Measurements from ENCODE around the gene TFCP2L1.

TFCP2L1 gene

DNA sequence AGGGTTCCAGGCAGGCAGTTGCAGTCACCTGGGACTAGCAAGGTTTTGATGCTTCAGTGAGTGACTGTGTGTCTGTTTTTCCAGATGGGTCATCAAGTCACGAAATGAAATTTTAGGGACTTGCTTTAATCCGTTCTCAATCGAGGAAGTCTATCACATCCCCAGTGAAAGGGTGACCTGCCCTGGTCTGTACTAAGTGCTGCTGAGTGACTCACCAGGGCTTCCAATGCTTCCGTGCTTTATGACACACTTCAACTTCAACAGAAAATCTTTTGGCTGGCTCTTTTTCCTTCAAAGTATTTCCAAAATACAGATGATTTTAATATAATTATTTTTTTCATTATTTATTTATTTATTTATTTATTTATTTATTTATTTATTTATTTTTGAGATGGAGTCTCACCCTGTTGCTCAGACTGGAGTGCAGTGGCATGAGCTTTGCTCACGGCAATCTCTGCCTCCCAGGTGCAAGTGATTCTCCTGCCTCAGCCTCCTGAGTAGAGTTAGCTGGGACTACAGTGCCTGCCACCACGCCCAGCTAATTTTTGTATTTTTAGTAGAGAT lies 18.4 kb downstream of the TFCP2L1 start:
- DNase-seq (ENCODE audit: low read depth in 2 of 2) = no peak

DNA sequence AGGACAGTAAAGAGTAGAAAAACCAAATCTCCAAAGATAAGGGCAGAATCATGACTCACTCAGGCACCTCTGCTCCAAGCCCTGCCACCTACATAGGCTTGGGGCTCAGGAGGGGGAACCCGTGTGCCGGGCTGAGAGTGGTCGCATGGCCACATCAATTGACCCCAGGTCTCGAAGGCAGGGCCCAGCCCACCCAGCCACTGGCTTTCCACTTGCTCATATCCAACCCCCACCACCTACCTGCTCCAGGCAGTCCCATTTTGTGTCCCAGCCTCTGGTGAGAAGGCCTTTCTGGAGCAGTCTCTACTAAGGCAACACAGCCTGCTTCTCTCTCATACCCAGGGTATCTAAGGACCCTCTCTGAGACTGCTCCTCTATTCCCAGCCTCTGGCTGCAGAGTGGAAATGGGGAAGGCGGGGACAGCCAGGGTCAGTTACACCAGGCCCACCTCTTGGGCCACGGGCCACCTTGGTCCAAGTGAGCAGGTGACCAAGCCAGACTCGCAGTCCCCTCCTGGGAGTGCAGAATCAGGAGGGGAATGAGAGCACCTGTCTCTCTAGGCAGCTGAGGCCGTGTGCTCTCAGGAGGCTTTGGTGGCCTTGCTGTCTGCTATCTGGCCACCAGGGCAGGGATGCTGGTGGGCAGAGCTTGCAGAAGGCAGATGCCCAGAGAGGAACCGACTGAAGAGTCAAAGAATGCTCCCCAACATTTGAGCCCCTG lies 20.8 kb downstream of the TFCP2L1 start:
- DNase-seq (ENCODE audit: low read depth in 2 of 2) = no peak

DNA sequence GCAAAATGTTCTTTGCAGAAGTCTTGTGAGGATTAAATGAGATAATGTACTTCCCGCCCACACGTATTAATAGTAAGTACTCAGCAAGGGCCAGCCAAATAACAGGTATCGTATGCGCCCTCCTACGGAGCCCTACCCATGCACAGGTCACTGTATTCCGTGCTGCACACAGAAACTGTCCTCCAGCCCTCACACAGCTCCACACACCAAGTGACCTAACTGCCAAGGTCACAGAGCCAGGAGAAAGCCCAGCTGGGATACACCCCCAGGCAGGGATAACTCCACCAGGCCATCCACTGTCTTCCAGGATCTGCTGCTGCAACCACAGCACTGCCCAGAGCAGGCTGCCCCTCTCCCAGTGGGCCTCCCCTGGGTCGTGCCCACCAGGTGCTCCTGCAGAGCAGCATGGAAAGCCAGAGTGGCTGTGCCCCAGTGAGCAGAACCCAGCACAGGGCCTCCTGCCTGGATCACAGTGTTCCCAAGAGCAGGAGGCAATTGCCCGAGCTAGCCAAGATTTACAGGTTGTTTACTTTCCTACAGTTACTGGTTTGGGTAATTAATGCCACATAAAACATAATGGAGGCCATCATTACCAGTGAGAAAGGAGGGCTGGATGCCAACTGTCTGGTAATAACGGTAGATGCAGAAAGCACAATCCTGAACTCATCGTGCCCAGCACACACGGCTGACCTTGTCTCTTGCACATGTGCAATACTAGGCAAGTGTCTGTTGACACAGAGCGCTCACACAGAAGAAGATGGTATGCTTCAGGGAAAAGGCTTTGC lies 24.4 kb downstream of the TFCP2L1 start:
- no peak for DNase-seq (ENCODE audit: low read depth in 2 of 2)

DNA sequence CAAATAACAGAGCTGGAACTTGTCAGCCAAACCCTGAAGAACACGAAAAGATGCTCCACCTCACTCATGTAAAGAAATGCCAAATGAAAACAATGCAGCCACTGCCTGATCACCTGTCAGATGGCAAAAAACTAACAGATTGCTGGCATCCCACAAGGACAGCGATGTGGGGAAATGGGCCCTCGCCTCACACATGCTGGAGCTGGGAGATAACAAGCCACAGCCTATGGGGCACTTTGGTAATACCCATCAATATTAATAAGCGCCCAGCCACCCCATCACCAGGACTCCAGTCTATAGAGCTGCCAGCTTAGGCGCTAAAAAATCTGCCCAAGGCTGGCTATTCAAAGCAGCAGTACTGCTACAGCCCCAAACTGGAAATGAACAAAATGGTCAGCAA lies 27.0 kb downstream of the TFCP2L1 start:
- no peak for DNase-seq (ENCODE audit: low read depth in 2 of 2)

DNA sequence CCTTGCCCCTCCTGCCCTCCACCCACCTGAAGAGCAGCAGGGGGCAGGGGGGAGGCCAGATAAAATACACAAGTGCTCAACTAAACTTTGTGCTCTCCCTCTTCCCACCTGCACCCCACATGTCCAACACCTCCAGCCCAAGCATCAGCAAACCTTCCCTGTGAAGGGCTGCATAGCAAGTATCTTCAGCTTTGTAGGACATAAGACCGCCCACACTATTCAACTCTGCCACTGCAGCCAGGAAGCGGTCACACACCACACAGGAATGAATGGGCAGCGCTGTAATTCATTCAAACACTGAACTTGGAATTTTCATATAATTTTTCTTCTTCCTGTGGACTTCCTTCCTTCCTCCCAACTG lies 27.5 kb downstream of the TFCP2L1 start:
- no peak for DNase-seq (ENCODE audit: low read depth in 2 of 2)

DNA sequence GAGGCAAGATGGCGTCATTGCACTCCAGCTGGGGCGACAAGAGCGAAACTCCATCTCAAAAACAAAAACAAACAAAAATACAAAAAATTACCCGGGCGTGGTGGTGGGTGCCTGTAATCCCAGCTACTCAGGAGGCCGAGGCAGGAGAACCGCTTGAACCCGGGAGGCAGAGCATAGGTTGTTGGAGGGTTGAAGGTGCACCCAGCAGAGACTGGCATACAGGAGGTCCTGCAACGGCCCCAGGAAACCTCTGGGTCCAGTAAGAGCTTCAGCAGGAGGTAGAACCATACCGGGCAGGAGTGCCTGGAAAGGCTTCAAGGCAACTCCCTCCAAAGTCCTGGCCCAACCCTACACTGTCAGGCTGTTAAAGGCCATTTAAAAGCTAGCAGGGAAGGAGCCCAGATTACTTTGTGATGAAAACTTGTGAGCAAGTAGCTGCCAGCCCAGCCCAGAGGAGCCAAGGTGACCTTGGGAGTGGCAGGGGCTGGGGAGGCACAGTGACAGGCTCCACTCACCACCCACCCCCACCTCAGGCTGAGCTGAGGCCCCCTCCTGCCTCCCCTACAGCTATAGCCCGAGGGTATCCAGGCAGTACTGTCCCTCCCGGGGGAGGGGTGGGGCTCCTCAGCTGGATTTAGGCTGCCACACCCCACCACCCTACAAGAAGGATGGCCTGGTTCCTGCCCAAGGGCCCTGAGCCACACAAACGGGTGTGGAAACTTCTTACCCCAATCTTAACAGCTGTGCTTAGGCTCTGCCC lies 28.1 kb downstream of the TFCP2L1 start:
- DNase-seq (ENCODE audit: low read depth in 2 of 2) = no peak

DNA sequence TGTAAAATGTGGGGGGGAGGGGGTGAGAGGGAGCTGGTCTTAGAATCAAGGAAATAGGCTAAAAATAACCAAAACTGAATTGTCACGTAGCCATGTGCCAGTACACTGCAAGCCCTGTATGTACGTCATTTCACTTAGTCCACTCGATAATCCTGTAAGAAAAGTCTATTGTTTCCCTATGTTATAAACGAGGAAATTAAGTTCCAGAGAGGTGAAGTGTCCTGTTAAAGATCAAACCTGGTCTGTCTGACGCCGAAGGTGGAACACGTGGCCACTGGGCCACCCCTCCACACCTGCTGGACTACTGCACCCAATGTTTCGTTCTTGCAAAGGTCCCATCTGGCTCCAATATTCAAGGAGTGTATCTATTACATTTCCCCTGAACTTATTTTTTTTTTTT lies 29.6 kb downstream of the TFCP2L1 start:
- no peak for DNase-seq (ENCODE audit: low read depth in 2 of 2)

DNA sequence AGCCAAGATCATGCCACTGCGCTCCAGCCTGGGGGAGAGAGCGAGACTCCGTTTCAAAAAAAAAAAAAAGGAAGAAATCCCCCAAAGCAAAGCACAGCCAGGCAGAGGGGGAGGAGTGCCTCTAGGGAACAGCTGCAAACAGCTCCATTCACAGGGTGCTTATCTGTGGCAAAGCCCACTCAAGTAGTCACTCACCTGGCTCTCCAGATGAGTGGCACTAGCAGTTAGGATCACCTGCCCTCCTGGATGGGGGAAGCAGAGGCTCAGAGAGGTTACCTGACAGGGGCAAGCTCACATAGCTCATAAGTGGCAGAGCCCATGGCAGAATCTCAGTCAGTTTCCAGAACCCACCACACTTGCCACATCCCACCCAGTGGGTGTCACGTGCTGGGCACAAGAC lies 30.3 kb downstream of the TFCP2L1 start:
- DNase-seq (ENCODE audit: low read depth in 2 of 2) = no peak

DNA sequence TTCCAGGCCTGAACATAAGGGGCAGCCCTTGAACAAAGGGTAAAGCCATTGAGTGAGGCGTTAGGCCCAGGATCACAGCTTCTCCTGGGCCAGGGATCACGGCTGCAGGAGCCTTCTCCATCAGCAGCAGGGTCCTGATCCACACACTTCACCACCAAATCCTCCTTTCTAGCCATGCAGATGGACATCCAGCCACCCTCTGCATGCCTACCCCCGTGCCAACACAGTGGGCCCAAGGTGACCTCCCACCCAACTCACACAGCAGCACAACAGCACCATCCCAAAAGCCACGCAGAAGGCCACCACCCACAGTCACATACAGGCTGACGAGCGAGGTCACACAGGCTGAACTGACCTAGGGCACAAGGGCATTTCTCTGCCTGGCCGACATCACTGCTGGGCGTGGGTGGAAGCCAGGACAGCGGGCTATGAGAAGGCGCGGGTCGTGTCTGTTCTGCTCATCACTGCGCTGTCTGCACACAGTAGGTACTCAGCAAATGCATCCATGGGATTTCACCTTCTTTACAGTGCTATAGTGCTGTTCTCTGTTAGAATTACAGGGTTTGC lies 31.2 kb downstream of the TFCP2L1 start:
- no peak for DNase-seq (ENCODE audit: low read depth in 2 of 2)

DNA sequence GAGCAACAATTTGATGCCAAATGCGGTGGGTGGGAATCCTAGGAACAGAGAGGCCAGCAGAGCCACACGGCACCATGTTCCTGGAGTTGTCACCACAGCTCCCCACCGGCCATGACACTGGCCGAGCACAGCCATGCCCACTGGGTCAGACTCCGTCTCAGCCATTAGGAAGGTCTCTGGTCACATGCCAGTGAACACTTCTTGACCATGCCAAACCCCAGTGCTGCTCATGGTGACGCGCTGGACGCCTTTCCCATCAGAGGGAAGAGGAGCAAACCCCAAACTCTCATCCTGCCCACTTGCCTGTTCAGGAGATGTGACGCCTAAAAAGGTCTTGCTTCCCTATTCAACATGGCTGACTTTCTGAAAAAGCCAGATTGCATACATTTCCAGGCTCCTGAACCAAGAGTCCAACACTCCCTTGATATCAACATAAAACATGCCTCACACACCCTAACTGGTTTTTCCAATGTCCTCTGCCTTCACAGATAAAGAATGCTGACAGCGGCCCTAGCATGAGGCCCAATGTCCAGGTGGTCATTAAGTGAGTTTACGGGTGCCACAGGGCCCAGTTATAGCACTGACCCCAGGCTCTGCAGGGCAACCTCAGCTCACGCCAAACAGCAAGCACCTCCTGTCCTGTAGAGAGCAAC lies 31.9 kb downstream of the TFCP2L1 start:
- DNase-seq (ENCODE audit: low read depth in 2 of 2) = no peak

DNA sequence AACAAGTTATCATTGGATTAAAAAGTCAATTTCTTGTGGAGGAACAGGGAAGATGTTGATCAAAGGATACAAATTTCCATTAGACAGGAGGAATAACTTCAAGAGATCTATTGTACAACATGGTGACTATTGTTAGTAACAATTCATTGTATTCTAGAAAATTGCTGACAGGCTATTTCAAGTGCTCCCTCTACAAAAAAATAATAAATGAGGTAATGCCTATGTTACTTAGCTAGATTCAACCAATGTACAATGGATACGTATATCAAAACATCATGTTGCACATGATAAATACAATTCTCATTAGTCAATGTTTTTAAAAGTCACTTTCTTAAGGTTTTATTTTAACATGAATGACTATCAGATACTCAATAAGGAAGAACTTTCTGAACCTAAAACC lies 33.5 kb downstream of the TFCP2L1 start:
- no peak for DNase-seq (ENCODE audit: low read depth in 2 of 2)

DNA sequence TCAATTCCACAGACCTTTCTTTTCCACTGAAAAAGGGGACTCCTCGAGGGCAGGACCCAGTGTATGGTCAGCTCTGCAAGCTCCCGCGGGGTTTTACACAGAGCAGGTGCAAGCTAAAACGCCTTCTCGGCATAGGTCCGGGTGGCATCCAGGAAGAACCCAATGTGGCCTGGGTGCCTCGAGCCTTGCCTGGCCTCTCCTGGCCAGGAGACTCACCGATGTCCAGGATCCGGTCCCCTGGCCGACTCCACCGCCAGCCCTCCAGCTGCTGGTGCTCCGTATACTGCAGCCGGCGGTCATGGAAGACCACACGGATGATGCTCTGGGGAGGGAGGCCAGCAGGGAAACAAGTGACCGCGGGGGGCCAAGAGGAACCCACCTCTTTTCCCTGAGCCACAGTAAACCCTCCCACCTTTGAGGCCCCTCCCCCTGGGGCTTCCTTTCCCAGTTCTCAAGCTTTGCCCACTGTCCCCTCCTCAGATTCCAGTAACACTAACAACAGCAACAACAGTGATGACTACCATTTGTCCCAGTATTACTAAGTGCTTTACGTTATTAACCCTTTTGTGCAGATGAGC lies 36.1 kb downstream of the TFCP2L1 start:
- no peak for DNase-seq (ENCODE audit: low read depth in 2 of 2)

DNA sequence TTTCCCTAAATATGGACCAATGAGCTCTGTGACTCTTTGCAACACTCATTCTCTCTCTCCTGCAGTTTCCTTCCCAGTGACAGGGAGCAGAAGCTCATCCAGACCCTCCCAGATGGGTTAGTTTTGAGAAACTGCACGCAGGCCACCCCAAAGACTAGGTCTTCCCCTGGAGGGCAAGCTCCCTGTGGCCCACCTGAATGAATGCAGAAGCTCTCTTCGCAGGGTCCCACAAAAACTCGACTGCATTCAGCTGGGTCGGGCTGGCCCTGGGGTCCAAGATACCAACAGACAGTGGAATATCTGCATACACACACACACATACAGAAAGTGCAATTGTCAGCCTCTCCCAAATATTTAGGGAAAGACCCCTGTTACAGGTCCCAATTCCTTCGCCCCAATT lies 37.0 kb downstream of the TFCP2L1 start:
- no peak for DNase-seq (ENCODE audit: low read depth in 2 of 2)

DNA sequence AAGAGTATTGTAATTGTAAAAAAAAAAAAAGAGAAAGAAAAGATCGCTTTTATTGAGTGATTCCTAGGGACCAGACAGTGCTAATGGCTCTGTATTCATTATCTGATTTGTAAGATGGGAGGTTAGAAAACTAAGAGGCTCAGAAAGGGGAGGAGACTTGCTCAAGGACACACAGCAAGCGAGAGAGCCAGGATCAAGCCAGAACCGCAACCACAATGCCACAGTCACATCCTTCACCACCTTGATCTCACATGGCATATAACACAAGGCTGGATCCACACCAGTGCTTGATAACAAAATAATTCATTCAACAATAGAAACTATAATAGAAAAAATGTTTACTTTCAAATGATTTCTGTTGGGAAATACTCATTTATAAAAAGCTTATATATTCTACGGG lies 37.5 kb downstream of the TFCP2L1 start:
- DNase-seq (ENCODE audit: low read depth in 2 of 2) = no peak

DNA sequence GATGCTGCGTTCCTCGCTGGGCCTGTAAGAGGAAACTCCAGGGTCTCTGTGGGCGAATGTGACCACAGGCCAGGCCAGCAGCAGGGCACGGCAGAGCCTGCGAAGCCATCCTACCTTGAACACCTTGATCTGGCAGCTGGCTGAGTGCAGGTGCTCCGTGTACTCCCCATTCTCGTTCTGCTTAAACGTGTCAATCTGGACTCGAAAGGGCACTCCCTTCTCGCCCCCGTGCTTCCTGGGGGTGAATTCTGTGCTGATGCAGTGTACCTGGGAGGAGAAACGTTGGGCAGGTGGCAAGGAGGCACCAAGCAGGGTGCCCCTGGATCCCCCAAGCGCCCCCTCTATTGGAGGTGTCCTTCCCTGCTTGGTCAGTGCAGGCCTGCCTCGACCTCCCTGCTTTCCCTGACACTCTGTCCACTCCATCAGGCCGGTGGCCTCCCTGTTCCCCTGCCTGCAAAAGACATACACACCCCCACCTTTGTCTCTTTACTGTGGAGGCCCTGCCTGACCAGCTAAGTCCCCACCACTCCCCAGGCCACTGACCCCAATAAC lies 38.2 kb downstream of the TFCP2L1 start:
- DNase-seq (ENCODE audit: low read depth in 2 of 2) = no peak

DNA sequence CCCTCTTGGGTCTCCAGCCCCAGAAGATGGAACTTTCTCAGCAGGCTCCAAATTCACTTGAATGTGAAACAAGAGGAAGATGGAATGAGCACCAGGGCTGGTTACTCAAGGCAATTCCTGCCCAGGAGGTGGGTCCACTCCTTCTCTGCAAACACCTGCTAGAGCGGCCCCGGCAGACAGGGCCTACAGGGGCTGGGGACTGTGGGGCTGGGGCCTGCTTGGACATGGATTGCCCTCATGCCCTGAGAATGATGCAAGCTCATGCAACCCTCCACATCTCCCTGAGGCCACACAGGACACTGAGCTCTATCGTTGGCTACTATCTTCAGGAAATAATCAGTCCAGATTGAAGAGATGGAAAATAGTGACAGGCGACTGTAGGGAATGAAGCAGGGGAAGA lies 39.1 kb downstream of the TFCP2L1 start:
- DNase-seq (ENCODE audit: low read depth in 2 of 2) = no peak

DNA sequence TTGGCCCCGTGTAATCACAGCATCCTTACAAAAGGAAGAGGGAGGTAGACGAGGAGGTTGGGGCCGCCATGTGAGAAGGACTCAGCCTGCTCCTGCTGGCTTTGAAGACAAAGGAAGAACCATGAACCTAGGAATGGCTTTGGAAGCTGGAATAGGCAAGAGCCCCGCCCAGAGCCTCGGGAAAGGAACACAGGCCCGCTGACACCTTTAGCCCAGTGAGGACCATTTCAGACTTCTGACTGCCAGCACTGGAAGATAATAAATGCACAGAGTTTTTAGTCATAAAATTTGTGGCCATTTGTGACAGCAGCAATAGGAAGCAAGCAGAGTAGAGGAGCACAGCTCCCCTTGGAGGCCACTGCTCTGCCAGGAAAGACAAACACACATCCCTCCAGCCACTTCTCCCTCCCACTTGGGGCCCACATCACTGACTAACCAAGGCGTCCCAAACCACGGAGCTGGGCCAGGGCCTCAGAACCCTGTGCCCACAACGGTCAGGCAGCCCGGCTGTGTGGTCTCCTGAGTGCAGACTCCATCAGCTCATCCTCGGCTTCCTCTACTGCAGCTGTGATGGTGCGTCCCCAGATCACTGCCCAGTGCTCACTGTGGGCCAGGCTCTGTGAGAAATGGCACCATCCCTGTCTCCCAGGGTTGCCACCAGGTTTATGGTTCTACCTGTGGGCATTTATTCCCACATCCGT lies 39.7 kb downstream of the TFCP2L1 start:
- DNase-seq (ENCODE audit: low read depth in 2 of 2) = no peak

DNA sequence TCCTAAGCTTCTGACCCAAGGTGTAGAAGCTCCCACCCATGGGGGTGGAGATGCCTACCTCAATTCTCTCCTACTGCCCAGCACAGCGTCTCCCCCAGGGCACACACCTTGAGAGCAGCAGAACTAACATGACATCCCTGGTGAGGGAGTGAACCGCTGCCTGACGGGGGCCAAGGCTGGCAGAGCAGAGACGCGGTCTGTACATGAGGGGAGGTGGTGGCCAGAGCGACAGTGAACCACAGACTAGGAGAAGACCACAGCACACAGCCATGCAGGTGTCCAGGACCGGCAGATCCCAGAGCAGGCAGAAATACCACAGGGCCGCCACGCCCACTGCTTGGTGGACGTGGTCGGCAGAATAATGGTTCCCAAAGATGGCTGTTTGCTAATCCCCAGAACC lies 40.4 kb downstream of the TFCP2L1 start:
- no peak for DNase-seq (ENCODE audit: low read depth in 2 of 2)

DNA sequence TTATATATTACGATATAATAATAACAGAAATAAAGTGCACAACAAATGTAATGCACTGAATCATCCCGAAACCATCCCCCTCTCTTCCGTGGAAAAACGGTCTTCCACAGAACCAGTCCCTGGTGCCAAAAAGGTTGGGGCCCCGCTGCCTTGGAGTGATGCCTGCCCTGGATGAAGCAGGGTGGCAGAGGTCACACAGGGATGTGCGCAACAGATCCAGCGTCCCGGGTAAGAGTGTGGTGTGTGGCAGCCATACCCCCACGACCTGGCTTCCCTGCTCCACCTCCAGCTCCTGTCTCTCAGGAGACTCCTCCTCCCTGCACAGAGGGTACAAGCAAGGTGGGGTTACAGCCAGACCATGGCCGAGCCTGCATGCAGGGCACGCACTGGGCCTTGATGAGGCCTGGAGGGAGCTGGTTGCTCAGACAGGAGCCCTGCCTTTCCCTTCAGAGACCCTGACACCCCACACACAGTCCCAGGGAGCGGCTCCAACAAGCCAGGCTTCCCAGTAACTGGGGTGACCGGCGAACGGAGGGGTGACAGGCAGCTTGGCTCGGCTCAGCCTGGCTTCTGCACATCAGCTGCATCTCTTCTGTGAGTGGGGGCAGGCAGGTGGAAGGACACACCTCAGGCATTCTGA lies 41.1 kb downstream of the TFCP2L1 start:
- no peak for DNase-seq (ENCODE audit: low read depth in 2 of 2)

DNA sequence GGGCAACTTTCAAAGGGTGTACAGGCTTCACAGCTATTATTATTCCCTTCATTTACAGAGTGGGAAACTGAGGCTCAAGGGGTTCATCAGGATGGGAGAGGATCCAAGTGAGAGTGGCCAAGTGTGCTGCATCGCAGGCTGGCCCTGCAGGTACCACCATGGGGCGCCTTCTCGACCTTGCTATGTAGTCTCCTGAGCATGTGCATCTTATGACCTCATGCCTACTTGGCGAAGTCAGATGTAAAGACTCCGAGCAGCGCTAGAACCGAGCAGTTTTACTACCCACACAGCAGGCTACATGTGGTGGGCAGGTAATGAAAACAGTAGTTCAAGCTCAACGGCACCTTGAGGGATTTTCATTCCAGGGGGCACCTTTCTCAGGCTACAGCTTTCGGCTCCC lies 42.0 kb downstream of the TFCP2L1 start:
- DNase-seq (ENCODE audit: low read depth in 2 of 2) = no peak
